ENCODE data around the gene NPAP1.
"Not testable (repeated sequence)": the region's sequence is repeated elsewhere in the genome, so short reads cannot be mapped to it uniquely, and the experiment has no call there.

NPAP1 gene

GRCh38 chr15:24675332-24676144 is at the start of gene NPAP1:
Gene NPAP1, plus strand, starts transcription at chr15:24675775. Its CDS starts 93 bp downstream, at chr15:24675868.
- no peak for DNase-seq

GRCh38 chr15:24627443-24627842 is 48.1 kb upstream of the NPAP1 start:
- DNase-seq, result no peak

DNA sequence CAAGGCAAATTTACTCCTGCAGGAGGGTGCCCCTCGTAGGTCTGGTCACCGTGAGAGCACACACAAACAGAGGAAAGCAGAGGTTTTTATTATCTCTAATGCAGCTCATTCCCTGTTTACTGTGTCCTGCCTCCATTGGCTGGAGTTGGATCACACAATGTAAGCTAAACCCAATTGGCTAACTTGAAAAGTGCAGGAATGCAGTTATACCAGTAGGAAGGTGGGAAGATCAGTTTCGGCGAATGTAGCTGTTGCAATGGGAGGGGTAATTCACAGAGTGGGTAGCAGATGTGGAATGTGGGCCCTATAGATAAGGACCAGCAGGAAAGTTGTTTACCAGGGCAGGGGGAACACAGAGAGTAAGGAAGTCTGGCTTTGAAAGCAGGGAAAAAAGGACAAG is 42.5 kb upstream of the NPAP1 start:
- DNase-seq, result no peak

GRCh38 chr15:24639412-24639811 is 36.2 kb upstream of the NPAP1 start:
- DNase-seq, result not testable (repeated sequence)

GRCh38 chr15:24645627-24646026 is 29.9 kb upstream of the NPAP1 start:
- DNase-seq, result no peak

DNA sequence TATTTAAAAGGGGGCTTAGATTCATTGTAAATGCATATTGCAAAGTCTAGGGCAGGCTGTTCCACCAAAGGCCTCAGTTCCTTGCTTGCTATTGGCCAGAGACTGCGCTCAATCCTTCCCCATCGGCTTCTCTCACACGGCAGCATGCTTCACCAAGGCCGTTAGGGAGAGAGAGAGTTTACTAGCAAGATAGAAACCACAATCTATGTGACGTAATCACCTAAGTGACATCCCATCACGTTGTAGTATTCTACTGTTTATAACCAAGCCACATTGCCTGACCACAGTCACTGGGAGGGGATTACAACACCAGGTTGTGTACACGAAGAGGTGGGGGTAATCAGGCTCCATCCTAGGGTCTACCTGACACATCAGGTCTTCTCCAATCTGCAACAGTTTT is 16.0 kb upstream of the NPAP1 start:
- DNase-seq, result no peak

DNA sequence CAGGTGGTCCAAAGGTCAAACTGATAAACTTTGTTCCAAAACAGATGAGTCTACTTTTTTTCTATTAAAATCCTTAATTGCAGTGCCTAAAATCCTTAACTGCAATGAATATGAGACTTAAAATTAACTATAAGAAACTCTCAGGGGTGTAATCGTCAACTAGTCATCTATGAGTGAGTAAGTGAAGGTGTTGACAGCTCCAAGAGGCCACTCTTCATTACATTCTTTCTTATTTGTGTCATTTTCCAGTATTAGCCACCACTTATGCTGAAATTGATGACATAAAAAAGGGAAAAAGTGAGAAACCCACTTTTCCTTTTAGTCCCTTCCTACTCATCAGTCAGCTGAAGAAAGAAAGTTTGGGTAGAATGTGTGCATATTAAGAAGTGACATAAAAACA is 12.6 kb upstream of the NPAP1 start:
- no peak for DNase-seq

GRCh38 chr15:24676431-24676830 is 856 bp downstream of the NPAP1 start:
- DNase-seq, result no peak

DNA sequence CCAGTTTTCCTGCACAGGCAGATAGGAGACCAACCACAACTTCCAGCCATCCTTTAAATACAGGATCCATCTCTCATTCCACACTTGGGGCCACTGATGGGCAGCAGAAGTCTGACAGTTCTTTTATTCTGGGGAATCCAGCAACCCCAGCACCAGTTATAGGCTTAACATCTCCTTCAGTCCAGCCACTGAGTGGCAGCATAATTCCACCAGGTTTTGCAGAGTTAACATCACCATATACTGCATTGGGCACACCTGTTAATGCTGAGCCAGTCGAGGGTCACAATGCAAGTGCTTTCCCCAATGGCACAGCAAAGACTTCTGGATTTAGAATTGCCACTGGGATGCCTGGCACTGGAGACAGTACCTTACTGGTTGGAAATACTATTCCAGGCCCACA is 2.9 kb downstream of the NPAP1 start:
- no peak for DNase-seq

DNA sequence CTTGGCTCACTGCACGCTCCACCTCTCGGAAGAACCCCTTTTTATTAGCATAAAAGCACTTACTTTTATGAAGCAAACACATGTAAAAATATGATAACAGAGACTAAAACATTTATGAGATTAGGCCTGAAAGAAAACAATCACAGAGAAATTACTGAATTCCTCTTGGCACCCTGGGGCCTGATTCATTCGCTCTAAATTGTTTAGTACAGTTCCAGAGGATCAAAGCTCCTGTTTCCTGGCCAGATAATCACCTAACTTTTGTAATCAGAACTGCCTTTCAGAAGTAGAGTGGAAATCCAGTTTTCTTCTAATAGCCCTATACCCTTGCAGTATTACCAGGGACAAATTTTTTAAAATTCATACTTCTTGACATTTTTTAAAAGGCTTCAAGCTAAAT is 6.4 kb downstream of the NPAP1 start:
- DNase-seq, result no peak

GRCh38 chr15:24682905-24683304 is 7.3 kb downstream of the NPAP1 start:
- DNase-seq, result not testable (repeated sequence)

DNA sequence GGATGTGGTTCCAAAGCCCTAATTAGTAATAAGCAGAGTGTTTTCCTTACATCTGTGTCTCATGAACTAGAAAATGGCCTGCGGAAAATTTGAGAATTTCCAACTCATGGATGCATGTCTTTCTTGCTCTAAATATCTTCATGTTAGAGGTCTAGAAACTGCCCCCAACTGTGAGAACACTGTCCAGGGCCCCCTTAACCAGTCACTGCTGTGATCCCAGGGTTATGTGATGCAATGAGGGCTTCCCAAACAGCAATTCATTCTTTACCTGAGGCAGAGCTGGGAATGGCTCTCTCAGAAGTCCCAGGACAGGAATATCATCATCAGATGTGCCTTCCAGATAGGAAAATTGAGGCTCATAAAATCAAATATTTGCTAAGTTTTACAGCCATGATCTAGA is 8.2 kb downstream of the NPAP1 start:
- DNase-seq, result no peak

DNA sequence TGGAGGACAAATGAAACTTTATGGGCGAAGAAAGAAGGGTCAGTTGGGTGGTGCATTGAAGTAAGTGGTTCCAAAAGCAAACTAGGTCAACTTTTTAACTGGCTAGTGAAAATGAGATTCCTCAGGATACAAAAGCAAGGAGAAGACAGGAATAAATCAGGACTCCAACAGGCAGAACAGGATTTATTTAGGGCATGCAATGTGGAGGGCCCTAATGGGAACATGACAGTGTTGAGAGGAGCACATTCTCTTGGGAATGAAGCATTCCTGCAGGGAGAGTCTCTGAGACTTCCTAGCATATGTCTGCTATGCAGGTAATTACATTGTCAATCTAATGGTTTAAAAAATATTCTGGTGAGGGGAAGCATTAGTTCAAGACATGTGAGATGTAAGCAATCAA is 8.7 kb downstream of the NPAP1 start:
- DNase-seq, result no peak

- DNase-seq, result no peak
Measured at GRCh38 chr15:24696201-24696600, 20.6 kb downstream of the NPAP1 start.

DNA sequence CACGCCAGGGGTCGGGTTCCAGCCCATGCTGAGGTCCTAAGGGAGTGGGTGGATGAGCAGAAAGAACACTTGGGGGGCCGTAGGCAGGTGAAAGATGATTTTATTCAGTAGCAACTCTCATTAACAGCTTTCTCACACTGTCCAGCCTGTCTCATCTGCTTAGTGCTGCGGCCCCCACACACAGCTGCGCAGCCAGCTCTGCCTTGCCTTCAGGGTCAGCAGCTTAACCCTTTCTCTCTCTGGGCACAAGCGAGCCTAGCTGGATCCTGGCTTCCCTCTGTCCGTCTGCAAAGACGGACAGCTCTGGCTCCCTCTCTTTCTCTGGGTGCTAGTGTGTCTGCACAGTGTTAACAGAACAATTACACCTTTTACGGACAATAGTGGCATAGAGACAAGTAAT is 21.3 kb downstream of the NPAP1 start:
- DNase-seq, result no peak

- no peak for DNase-seq
Measured at GRCh38 chr15:24718289-24719082, 42.9 kb downstream of the NPAP1 start.

- no peak for DNase-seq
Measured at GRCh38 chr15:24729760-24730159, 54.2 kb downstream of the NPAP1 start.
